K562 (cell line): ENCODE measurements around the gene SPATA24. TPM values are rescaled to one million over a fixed set of nuclear protein-coding genes. Genes with fewer than 3 reads are reported as not detected.
A peak's percentile ranks its signal among the peaks of the same experiment; 100 is the strongest.

ENCODE experiments used
- ATAC-seq: fragments of 200-7000 bp; cut with Tn5 transposase; 3 replicates; pipeline ENCODE4 v1.9.1; 2020; ENCODE audit warnings: moderate library complexity
- BruUV-seq: library from RNA; stranded (reverse); fragments of 400-500 nt; replicated peaks from 2 replicates; lab custom pipeline; 2021; lab: Mats Ljungman, UMichigan
- CTCF ChIA-PET: fragments of 300-600 bp; formaldehyde crosslinking; extraction: SDS; loops from one replicate; lab custom pipeline; 2021; ENCODE audit warnings: low intra/inter-chr PET ratio; lab: Yijun Ruan, JAX
- POLR2A ChIA-PET: fragments of 300-600, 350-650 bp; sonication (Branson Sonifier 250); formaldehyde crosslinking; extraction: SDS; loops from one replicate; lab custom pipeline; 2021; ENCODE audit warnings: antibody characterized with exemption, inconsistent platforms; lab: Yijun Ruan, JAX
- DNase-seq, 4 experiments: peaks; one replicate each; pipeline versions ENCODE4 v3.0.0 to v3.0.0-alpha.2; 2011 to 2018; ENCODE audit warnings: low spot score in 3 of 4, mixed read lengths in 3 of 4; ENCODE audit errors: extremely low read depth in 1 of 4
- FAIRE-seq: peaks from 2 replicates; lab custom pipeline; 2011; peaks lifted over from hg19 to GRCh38; lab: Jason Lieb, UNC
- H2AFZ ChIP-seq: 2 replicates; pipeline ENCODE4 v1.6.0; 2011; ENCODE audit warnings: low read depth, low read length, control low read depth, inconsistent platforms
- H3K27ac ChIP-seq: fragments of 200-600 bp; 3 replicates; pipeline ENCODE4 v1.8.0; 2011; ENCODE audit warnings: low read depth, mild to moderate bottlenecking, control low read depth, inconsistent platforms, low read length, moderate library complexity, mixed read lengths; ENCODE audit errors: extremely low read depth
- H3K27me3 ChIP-seq, 2 experiments: fragments of 300-600 bp in 1 of 2; 2 replicates in 1 of 2; 3 replicates in 1 of 2; pipeline versions ENCODE4 v1.6.0 to v1.8.0; 2011; ENCODE audit warnings: inconsistent platforms in 2 of 2, low read length in 2 of 2, mild to moderate bottlenecking in 1 of 2, mixed read lengths in 1 of 2, moderate library complexity in 1 of 2; ENCODE audit not compliant: control insufficient read depth in 2 of 2, insufficient read depth in 2 of 2
- H3K36me3 ChIP-seq: fragments of 300-600 bp; 3 replicates; pipeline ENCODE4 v1.8.0; 2011; ENCODE audit warnings: mild to moderate bottlenecking, low read length, inconsistent platforms; ENCODE audit not compliant: control insufficient read depth, insufficient read depth
- H3K4me1 ChIP-seq, 2 experiments: fragments of 200-600 bp in 1 of 2; replicated peaks in 1 of 2; 2 replicates in 1 of 2; 3 replicates in 1 of 2; pipeline versions ENCODE4 v1.5.1 to v1.8.0; 2011; ENCODE audit warnings: inconsistent platforms in 2 of 2, low read length in 2 of 2, mild to moderate bottlenecking in 1 of 2, mixed read lengths in 1 of 2, moderate library complexity in 1 of 2; ENCODE audit not compliant: control insufficient read depth in 2 of 2, insufficient read depth in 2 of 2
- H3K4me2 ChIP-seq: 2 replicates; pipeline ENCODE4 v1.6.1; 2011; ENCODE audit warnings: low read length, control low read depth, inconsistent platforms, mixed read lengths; ENCODE audit not compliant: insufficient read depth
- H3K4me3 ChIP-seq: fragments of 200-600 bp; sonication (generic), shearing (Covaris generic); 2 replicates; pipeline ENCODE4 v1.5.1; 2016; ENCODE audit warnings: control low read depth, inconsistent platforms
- H3K79me2 ChIP-seq: fragments of 200-600 bp; 3 replicates; pipeline ENCODE4 v1.8.0; 2011; ENCODE audit warnings: low read length, inconsistent platforms; ENCODE audit not compliant: control insufficient read depth, insufficient read depth
- H3K9ac ChIP-seq, 2 experiments: 2 replicates each; pipeline versions ENCODE4 v1.6.0 to v1.6.1; 2011; ENCODE audit warnings: low read depth in 2 of 2, low read length in 2 of 2, control low read depth in 1 of 2, inconsistent platforms in 1 of 2, mild to moderate bottlenecking in 1 of 2, mixed read lengths in 1 of 2; ENCODE audit not compliant: insufficient read depth in 1 of 2
- H3K9me1 ChIP-seq: one replicate; pipeline ENCODE4 v1.6.0; 2011; ENCODE audit warnings: inconsistent platforms, mild to moderate bottlenecking, low read length, moderate library complexity; ENCODE audit not compliant: control insufficient read depth, insufficient read depth
- H3K9me3 ChIP-seq: replicated peaks from 2 replicates; pipeline ENCODE4 v1.5.1; 2011; ENCODE audit warnings: low read depth, low read length, inconsistent platforms; ENCODE audit not compliant: control insufficient read depth, insufficient read depth
- H4K20me1 ChIP-seq: replicated peaks from 2 replicates; pipeline ENCODE4 v1.6.1; 2011; ENCODE audit warnings: low read length, inconsistent platforms, mixed read lengths; ENCODE audit not compliant: control insufficient read depth, insufficient read depth
- FOXA1 ChIP-seq: fragments of 450-650 bp; IDR thresholded peaks from 2 replicates; pipeline ENCODE4 v1.6.1; 2016; ENCODE audit warnings: mild to moderate bottlenecking, borderline replicate concordance
- GABPB1 ChIP-seq: sonication (generic); formaldehyde crosslinking; IDR thresholded peaks from 2 replicates; pipeline ENCODE4 v1.8.0; 2022; ENCODE audit warnings: mild to moderate bottlenecking, missing genetic modification reagents
- HMGN3 ChIP-seq: IDR thresholded peaks from 2 replicates; pipeline ENCODE4 v1.6.1; 2011; ENCODE audit warnings: borderline replicate concordance, low read depth, mild to moderate bottlenecking, mixed read lengths, low read length; ENCODE audit not compliant: insufficient read length; ENCODE audit errors: extremely low read depth
- HNRNPUL1 ChIP-seq: fragments of 200-400 bp; formaldehyde crosslinking; IDR thresholded peaks from 2 replicates; pipeline ENCODE4 v1.6.1; 2017; ENCODE audit warnings: low read length
- NBN ChIP-seq: fragments of 450-650 bp; IDR thresholded peaks from 2 replicates; pipeline ENCODE4 v1.6.1; 2016; ENCODE audit warnings: low read depth, mild to moderate bottlenecking
- SP1 ChIP-seq: sonication (generic); formaldehyde crosslinking; IDR thresholded peaks from 2 replicates; pipeline ENCODE4 v1.8.1; 2022; ENCODE audit warnings: mild to moderate bottlenecking, missing genetic modification reagents
- ZNF644 ChIP-seq: fragments of 200-800 bp; sonication (Bioruptor generic); IDR thresholded peaks from 2 replicates; pipeline ENCODE4 v1.6.1; 2016; ENCODE audit warnings: low read depth, missing genetic modification characterization, missing compliant biosample characterization
- ZNF766 ChIP-seq: fragments of 200-800 bp; sonication (Bioruptor generic); conservative IDR thresholded peaks from 2 replicates; pipeline ENCODE4 v1.6.1; 2016; ENCODE audit warnings: missing genetic modification characterization, missing compliant biosample characterization
- ZSCAN32 ChIP-seq: fragments of 450-650 bp; formaldehyde crosslinking; IDR thresholded peaks from 2 replicates; pipeline ENCODE4 v1.4.0; 2020; ENCODE audit warnings: mild to moderate bottlenecking, moderate library complexity
- WGBS: fragments of 100-300 bp; shearing (Covaris generic); methylation state at CpG from one replicate; pipeline ENCODE4 v1.1.6; 2016; ENCODE audit warnings: low coverage, mixed read lengths; ENCODE audit not compliant: insufficient coverage; ENCODE audit errors: missing lambda C conversion rate; 5-methylcytosine and 5-hydroxymethylcytosine counted together
- in situ Hi-C: fragments of 300-500 bp; cut with MboI; formaldehyde crosslinking; loops from 4 replicates; pipeline ENCODE4 v1.15.0; 2018; ENCODE audit warnings: inconsistent platforms, mixed read lengths
- intact Hi-C: fragments of 100-400 bp; cut with micrococcal nuclease; formaldehyde crosslinking; loops from 2 replicates; pipeline ENCODE4 v1.14.2; 2022
- polyA plus RNA-seq, 8 experiments: library from polyadenylated mRNA; depleted of rRNA in 4 of 8; stranded (reverse) in 5 of 8; unstranded in 3 of 8; fragments of >200 nt; fragmentation: Nextera tagmentation in 2 of 8; fragmentation: Illumina TruSeq in 1 of 8; extraction: Ambion mirVana in 2 of 8; extraction: Trizol in 1 of 8; gene quantifications; 2 replicates each; pipeline versions ENCODE4 v1.2.1 to v1.2.3, GENCODE V29; 2011 to 2014; ENCODE audit warnings: inconsistent platforms in 1 of 8, missing spikeins in 1 of 8
- total RNA-seq, 7 experiments: library from RNA; depleted of rRNA in 6 of 7; stranded (reverse); fragments of >200 nt in 6 of 7; fragmentation: Illumina TruSeq in 2 of 7; extraction: Trizol in 2 of 7; gene quantifications; 2 replicates each; pipeline versions ENCODE4 v1.2.1 to v1.2.3, GENCODE V29; 2011 to 2021; ENCODE audit warnings: low replicate concordance in 1 of 7
- TF ChIP-seq, protein P1 (sequence below): fragments of 200-800 bp; sonication (Bioruptor generic); IDR thresholded peaks from 2 replicates; pipeline ENCODE4 v1.6.1; 2016; ENCODE audit warnings: missing genetic modification characterization, missing compliant biosample characterization
- TF ChIP-seq, protein P2 (sequence below): fragments of 250-450 bp; sonication (Bioruptor Pico); IDR thresholded peaks from 2 replicates; pipeline ENCODE4 v1.5.0; 2021

The SPATA24 gene
- total and polyA plus RNA-seq, 9 of the 15 experiments (the other 6 are each of a cell fraction or from before 2014, with no cell fraction given), result 4.1 to 12.6 (median 8.0) TPM

DNA sequence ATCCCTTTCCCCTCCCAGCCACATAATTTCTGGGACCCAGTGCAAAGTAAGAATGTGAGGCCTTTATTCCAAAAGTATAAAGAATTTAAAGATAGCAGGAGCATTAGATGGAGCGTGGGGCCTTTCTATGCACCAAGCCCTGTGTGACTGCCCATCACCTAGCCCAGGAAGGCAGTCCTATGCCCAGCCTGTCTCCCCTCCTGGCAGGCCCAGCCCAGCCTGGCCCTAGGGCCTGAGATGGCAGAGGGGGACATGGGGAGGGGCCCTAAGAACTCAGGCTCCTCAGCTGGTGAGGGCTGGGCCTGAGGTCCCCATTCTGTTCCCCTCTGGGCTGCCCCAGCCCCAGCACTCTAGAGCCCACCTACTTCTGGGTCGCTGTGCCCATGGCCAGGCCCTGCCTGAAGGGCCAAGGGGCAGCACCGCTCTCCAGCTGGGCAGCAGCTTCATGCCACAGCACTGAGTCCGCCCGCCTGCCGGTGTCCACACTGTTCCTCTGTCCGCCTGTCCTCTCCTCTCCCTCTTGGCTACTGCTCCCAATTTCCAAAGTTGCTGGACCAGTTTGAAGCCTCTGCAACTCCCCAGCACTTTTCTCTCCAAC, 19.8 kb downstream of the SPATA24 start:
- Histone ChIP-seq H3K9me3 (no peaks in the 10 kb centered on the region; the same call in 1 of the 2 replicates), H3K9me1 (no peaks in the 10 kb centered on the region), H3K4me2 (peak overlapping the region; percentile 63), H3K27me3 (no peaks in the 10 kb centered on the region), H4K20me1 (no peaks in the 10 kb centered on the region), H3K9ac (peak overlapping the region; percentile 51 to 91; a peak in 3 of 4 replicates), H3K4me1 (peaks cover 26 to 63% of the 10 kb centered on the region in 2 experiments; a peak in 4 of 5 replicates), H3K27ac (no peak overlapping the region), H3K4me3 (no peak overlapping the region), H3K36me3 (no peaks in the 10 kb centered on the region), H3K79me2 (no peaks in the 10 kb centered on the region), H2AFZ (peak overlapping the region; percentile 78)
- intact Hi-C loops (loop anchor here (2.0 kb wide), 1 partner anchor 19 kb away; no protein-coding TSS in a partner anchor), in situ Hi-C loops (no loop called here)
- FAIRE-seq (no peak), ATAC-seq (no peak), DNase-seq (no peak)
- WGBS, result 76% methylated on average over 7 of the region's 7 CpGs
- no TSS peak for BruUV-seq
- POLR2A ChIA-PET, result interaction anchor here (0.6 to 1.2 kb wide), 5 partner anchors 15 to 205 kb away, joined by 3 to 5 read pairs (median 3); no protein-coding TSS in a partner anchor
- CTCF ChIA-PET, result interaction anchor here (0.9 kb wide), 1 partner anchor 121 kb away, joined by 3 read pairs; no protein-coding TSS in a partner anchor
- TF ChIP-seq SP1 (no peak), ZNF644 (tag) (no peak), FOXA1 (no peak), GABPB1 (CRISPR knock-in tag) (no peak), ZNF766 (CRISPR knock-in tag) (no peak), NBN (no peak), HNRNPUL1 (no peak), ZSCAN32 (CRISPR knock-in tag) (no peak), HMGN3 (peak; percentile 28)
- TF ChIP-seq, protein P1, sequence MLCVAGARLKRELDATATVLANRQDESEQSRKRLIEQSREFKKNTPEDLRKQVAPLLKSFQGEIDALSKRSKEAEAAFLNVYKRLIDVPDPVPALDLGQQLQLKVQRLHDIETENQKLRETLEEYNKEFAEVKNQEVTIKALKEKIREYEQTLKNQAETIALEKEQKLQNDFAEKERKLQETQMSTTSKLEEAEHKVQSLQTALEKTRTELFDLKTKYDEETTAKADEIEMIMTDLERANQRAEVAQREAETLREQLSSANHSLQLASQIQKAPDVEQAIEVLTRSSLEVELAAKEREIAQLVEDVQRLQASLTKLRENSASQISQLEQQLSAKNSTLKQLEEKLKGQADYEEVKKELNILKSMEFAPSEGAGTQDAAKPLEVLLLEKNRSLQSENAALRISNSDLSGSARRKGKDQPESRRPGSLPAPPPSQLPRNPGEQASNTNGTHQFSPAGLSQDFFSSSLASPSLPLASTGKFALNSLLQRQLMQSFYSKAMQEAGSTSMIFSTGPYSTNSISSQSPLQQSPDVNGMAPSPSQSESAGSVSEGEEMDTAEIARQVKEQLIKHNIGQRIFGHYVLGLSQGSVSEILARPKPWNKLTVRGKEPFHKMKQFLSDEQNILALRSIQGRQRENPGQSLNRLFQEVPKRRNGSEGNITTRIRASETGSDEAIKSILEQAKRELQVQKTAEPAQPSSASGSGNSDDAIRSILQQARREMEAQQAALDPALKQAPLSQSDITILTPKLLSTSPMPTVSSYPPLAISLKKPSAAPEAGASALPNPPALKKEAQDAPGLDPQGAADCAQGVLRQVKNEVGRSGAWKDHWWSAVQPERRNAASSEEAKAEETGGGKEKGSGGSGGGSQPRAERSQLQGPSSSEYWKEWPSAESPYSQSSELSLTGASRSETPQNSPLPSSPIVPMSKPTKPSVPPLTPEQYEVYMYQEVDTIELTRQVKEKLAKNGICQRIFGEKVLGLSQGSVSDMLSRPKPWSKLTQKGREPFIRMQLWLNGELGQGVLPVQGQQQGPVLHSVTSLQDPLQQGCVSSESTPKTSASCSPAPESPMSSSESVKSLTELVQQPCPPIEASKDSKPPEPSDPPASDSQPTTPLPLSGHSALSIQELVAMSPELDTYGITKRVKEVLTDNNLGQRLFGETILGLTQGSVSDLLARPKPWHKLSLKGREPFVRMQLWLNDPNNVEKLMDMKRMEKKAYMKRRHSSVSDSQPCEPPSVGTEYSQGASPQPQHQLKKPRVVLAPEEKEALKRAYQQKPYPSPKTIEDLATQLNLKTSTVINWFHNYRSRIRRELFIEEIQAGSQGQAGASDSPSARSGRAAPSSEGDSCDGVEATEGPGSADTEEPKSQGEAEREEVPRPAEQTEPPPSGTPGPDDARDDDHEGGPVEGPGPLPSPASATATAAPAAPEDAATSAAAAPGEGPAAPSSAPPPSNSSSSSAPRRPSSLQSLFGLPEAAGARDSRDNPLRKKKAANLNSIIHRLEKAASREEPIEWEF, result no peak
- TF ChIP-seq, protein P2, sequence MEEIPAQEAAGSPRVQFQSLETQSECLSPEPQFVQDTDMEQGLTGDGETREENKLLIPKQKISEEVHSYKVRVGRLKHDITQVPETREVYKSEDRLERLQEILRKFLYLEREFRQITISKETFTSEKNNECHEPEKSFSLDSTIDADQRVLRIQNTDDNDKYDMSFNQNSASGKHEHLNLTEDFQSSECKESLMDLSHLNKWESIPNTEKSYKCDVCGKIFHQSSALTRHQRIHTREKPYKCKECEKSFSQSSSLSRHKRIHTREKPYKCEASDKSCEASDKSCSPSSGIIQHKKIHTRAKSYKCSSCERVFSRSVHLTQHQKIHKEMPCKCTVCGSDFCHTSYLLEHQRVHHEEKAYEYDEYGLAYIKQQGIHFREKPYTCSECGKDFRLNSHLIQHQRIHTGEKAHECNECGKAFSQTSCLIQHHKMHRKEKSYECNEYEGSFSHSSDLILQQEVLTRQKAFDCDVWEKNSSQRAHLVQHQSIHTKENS (CRISPR knock-in tag), result no peak
